ENCODE results near the gene ANKRD28.

The ANKRD28 gene

GRCh38 chr3:15681668-15682067 lies 116.1 kb downstream of the ANKRD28 start:
- no peak overlapping the region for H3K27ac ChIP-seq
- TF ChIP-seq CTCF (conservative IDR thresholded peaks at IDR 0.05) (no peak), ZFX (IDR thresholded peaks at IDR 0.05) (no peak)

GRCh38 chr3:15679306-15679705 lies 118.5 kb downstream of the ANKRD28 start:
- H3K27ac ChIP-seq: no peak overlapping the region
- no peak for TF ChIP-seq CTCF (conservative IDR thresholded peaks at IDR 0.05)
- TF ChIP-seq ZFX (IDR thresholded peaks at IDR 0.05): no peak

- no peak overlapping the region for H3K27ac ChIP-seq
- TF ChIP-seq ZFX (IDR thresholded peaks at IDR 0.05) (no peak), CTCF (conservative IDR thresholded peaks at IDR 0.05) (no peak)
Measured at GRCh38 chr3:15676259-15676658, 121.5 kb downstream of the ANKRD28 start.

GRCh38 chr3:15673536-15673935 lies 124.2 kb downstream of the ANKRD28 start:
- H3K27ac ChIP-seq: no peak overlapping the region

GRCh38 chr3:15667484-15667883 lies 130.3 kb downstream of the ANKRD28 start:
- TF ChIP-seq ZFX (IDR thresholded peaks at IDR 0.05) (no peak), CTCF (conservative IDR thresholded peaks at IDR 0.05) (no peak)
- H3K27ac ChIP-seq: no peak overlapping the region

More at GRCh38 chr3:15673536-15673935, 124.2 kb downstream of the ANKRD28 start:
- TF ChIP-seq CTCF (conservative IDR thresholded peaks at IDR 0.05): no peak
- no peak for TF ChIP-seq ZFX (IDR thresholded peaks at IDR 0.05)

GRCh38 chr3:15666277-15666676 lies 131.5 kb downstream of the ANKRD28 start:
- H3K27ac ChIP-seq: no peak overlapping the region
- TF ChIP-seq ZFX (IDR thresholded peaks at IDR 0.05) (no peak), CTCF (conservative IDR thresholded peaks at IDR 0.05) (no peak)

GRCh38 chr3:15665510-15666150 lies 132.1 kb downstream of the ANKRD28 start:
- TF ChIP-seq CTCF (conservative IDR thresholded peaks at IDR 0.05): no peak
- TF ChIP-seq ZFX (IDR thresholded peaks at IDR 0.05): no peak
- no peak overlapping the region for H3K27ac ChIP-seq

Measured in C4-2B (cell line).